ENCODE results near the gene NCCRP1.

Gene NCCRP1

DNA sequence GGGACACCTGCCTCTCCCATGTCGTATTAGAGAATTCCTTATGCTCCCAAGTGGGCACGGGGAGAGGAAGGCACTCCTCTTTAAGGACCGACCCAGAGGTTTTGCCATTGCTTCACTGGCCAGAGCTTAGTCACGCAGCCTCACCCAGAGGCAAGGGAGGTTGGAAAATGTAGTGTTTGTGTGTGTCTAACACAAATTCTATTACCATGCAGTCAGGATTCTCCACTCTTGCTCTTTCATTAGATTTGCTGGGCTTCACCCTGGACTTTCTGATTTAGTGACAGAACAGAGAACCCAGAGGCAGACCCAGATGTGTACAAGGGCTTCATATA is 14.6 kb upstream of the NCCRP1 start:
- no peak for ATAC-seq
- no peak for TF ChIP-seq ESRRG (CRISPR knock-in tag; IDR thresholded peaks at IDR 0.05)
- TF ChIP-seq ZC3H10 (CRISPR knock-in tag; IDR thresholded peaks at IDR 0.05): no peak
- TF ChIP-seq BACH2 (CRISPR knock-in tag; IDR thresholded peaks at IDR 0.05; ENCODE audit: borderline replicate concordance): no peak
- TF ChIP-seq ISL1 (CRISPR knock-in tag; IDR thresholded peaks at IDR 0.05): no peak
- TF ChIP-seq OSR1 (CRISPR knock-in tag; IDR thresholded peaks at IDR 0.05): no peak
- TF ChIP-seq ZNF8 (CRISPR knock-in tag; IDR thresholded peaks at IDR 0.05): no peak

GRCh38 chr19:39183104-39183503 is 13.7 kb upstream of the NCCRP1 start:
- TF ChIP-seq CSDC2 (CRISPR knock-in tag; IDR thresholded peaks at IDR 0.05): no peak
- TF ChIP-seq, protein P1, sequence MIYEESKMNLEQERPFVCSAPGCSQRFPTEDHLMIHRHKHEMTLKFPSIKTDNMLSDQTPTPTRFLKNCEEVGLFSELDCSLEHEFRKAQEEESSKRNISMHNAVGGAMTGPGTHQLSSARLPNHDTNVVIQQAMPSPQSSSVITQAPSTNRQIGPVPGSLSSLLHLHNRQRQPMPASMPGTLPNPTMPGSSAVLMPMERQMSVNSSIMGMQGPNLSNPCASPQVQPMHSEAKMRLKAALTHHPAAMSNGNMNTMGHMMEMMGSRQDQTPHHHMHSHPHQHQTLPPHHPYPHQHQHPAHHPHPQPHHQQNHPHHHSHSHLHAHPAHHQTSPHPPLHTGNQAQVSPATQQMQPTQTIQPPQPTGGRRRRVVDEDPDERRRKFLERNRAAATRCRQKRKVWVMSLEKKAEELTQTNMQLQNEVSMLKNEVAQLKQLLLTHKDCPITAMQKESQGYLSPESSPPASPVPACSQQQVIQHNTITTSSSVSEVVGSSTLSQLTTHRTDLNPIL (CRISPR knock-in tag; IDR thresholded peaks at IDR 0.05; ENCODE audit: low read depth): no peak
- no peak for TF ChIP-seq ZC3H10 (CRISPR knock-in tag; IDR thresholded peaks at IDR 0.05)
- ATAC-seq: no peak

- TF ChIP-seq TOX (CRISPR knock-in tag; IDR thresholded peaks at IDR 0.05; ENCODE audit: borderline replicate concordance) (no peak), ESRRG (CRISPR knock-in tag; IDR thresholded peaks at IDR 0.05) (no peak), BACH2 (CRISPR knock-in tag; IDR thresholded peaks at IDR 0.05; ENCODE audit: borderline replicate concordance) (no peak), POU6F1 (CRISPR knock-in tag; IDR thresholded peaks at IDR 0.05; ENCODE audit: borderline replicate concordance, low read depth) (no peak), ZNF565 (CRISPR knock-in tag; conservative IDR thresholded peaks at IDR 0.05; ENCODE audit: low read depth) (no peak), ZNF70 (CRISPR knock-in tag; IDR thresholded peaks at IDR 0.05) (no peak)
- TF ChIP-seq, protein P2, sequence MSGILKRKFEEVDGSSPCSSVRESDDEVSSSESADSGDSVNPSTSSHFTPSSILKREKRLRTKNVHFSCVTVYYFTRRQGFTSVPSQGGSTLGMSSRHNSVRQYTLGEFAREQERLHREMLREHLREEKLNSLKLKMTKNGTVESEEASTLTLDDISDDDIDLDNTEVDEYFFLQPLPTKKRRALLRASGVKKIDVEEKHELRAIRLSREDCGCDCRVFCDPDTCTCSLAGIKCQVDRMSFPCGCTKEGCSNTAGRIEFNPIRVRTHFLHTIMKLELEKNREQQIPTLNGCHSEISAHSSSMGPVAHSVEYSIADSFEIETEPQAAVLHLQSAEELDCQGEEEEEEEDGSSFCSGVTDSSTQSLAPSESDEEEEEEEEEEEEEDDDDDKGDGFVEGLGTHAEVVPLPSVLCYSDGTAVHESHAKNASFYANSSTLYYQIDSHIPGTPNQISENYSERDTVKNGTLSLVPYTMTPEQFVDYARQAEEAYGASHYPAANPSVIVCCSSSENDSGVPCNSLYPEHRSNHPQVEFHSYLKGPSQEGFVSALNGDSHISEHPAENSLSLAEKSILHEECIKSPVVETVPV (CRISPR knock-in tag; IDR thresholded peaks at IDR 0.05): no peak
- TF ChIP-seq, protein P3, sequence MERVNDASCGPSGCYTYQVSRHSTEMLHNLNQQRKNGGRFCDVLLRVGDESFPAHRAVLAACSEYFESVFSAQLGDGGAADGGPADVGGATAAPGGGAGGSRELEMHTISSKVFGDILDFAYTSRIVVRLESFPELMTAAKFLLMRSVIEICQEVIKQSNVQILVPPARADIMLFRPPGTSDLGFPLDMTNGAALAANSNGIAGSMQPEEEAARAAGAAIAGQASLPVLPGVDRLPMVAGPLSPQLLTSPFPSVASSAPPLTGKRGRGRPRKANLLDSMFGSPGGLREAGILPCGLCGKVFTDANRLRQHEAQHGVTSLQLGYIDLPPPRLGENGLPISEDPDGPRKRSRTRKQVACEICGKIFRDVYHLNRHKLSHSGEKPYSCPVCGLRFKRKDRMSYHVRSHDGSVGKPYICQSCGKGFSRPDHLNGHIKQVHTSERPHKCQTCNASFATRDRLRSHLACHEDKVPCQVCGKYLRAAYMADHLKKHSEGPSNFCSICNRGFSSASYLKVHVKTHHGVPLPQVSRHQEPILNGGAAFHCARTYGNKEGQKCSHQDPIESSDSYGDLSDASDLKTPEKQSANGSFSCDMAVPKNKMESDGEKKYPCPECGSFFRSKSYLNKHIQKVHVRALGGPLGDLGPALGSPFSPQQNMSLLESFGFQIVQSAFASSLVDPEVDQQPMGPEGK (CRISPR knock-in tag; IDR thresholded peaks at IDR 0.05; ENCODE audit: borderline replicate concordance): no peak
- no peak for ATAC-seq
Measured at GRCh38 chr19:39186391-39186790, 10.4 kb upstream of the NCCRP1 start.

DNA sequence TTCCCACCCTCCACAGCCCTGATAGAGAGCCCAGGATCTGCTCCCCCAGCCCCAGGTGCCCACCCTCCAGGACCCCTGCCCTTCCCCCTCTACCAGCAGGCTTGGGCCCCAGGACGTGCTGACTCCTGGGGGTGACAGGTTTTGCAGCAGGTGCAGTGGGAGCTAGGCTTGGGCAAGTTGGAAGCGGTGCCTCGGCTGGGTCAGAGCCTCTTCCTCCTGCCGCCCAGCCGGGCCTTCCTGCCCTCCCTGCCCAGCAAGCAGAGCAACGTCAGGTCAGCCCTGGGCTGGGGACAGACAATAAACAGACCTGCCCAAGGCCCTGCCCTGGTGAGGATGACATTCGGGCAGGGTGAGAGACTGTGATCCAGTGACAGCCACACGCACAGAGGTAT is 9.2 kb upstream of the NCCRP1 start:
- ATAC-seq: no peak; the same call in 1 of the 3 replicates
- TF ChIP-seq ESRRG (CRISPR knock-in tag; IDR thresholded peaks at IDR 0.05): no peak
- TF ChIP-seq, protein P3 (CRISPR knock-in tag; IDR thresholded peaks at IDR 0.05; ENCODE audit: borderline replicate concordance): no peak
- TF ChIP-seq RARB (CRISPR knock-in tag; IDR thresholded peaks at IDR 0.05): no peak
- no peak for TF ChIP-seq ZNF70 (CRISPR knock-in tag; IDR thresholded peaks at IDR 0.05)
- TF ChIP-seq, protein P2 (CRISPR knock-in tag; IDR thresholded peaks at IDR 0.05): no peak
- TF ChIP-seq PPARA (CRISPR knock-in tag; IDR thresholded peaks at IDR 0.05; ENCODE audit: borderline replicate concordance): no peak
- no peak for TF ChIP-seq ZNF8 (CRISPR knock-in tag; IDR thresholded peaks at IDR 0.05)
- no peak for TF ChIP-seq POU6F1 (CRISPR knock-in tag; IDR thresholded peaks at IDR 0.05; ENCODE audit: borderline replicate concordance, low read depth)
- no peak for TF ChIP-seq ZNF565 (CRISPR knock-in tag; conservative IDR thresholded peaks at IDR 0.05; ENCODE audit: low read depth)
- TF ChIP-seq GLIS3 (CRISPR knock-in tag; IDR thresholded peaks at IDR 0.05): no peak

All from SK-N-SH treated with all-trans-retinoic acid at 6 μM for 48 hours (cell line).